ENCODE data around the gene DYDC1.

Gene DYDC1

DNA sequence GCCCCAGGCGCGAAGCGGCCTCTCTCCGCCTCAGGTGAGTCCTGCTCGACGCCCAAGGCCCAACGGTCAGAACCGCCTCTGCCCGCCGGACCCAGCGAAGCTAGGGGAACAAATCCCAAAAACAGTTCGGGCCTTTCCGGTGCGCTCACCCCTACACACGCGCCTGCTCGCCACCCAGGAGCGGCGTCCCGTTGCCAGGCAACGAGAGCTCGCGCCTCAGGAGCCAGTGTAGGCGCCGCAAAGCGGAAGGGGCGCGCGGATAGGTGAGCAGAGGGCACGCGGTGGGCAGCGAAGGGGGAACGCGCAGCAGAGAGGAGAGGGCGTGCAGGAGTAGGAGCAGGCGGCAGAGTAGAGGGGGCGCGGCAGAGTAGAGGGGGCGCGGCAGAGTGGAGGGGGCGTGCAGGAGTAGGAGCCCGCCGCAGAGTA is at the start of gene DYDC1, which contains the start of gene DYDC2:
DYDC1 (minus strand) TSS at position 193 of the 426 bp plus-strand sequence. CDS start 4,154 bp downstream, outside the sequence.
DYDC2 (plus strand) TSS at position 219 of the 426 bp plus-strand sequence. CDS start 5,663 bp downstream, outside the sequence.
- in situ Hi-C loops (cut with HindIII; ENCODE audit: low pct_unique_long_range_greater_than_20kb, low sequenced_read_pairs), result no loop called here
- TF ChIP-seq JUND (IDR thresholded peaks at IDR 0.05; ENCODE audit: low read depth), result no peak
- DNase-seq (ENCODE audit: low read depth in 1 of 2, low spot score in 1 of 2), result no peak

DNA sequence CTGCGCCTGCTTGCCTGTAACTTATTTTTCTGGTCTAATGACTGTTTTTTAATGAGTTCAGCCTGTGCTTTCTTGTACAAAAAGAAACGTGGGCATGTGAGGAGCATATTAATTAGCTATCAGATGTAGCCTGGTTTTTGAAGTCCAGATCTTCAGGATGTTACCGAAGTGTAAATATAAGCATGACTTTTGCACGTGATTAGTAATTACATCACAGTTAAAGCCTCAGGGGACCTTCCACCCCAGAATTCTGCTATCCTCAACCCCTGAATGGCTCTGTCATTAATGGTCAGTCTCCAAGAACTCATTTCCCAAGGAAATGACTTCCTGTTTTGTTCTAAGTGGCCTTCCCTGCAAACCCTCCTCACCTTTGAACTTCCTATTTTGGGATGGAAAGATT is 49.6 kb upstream of the DYDC1 start:
- in situ Hi-C loops (cut with HindIII; ENCODE audit: low pct_unique_long_range_greater_than_20kb, low sequenced_read_pairs), result no loop called here
- no peak for DNase-seq (ENCODE audit: low read depth in 1 of 2, low spot score in 1 of 2)
- TF ChIP-seq JUND (IDR thresholded peaks at IDR 0.05; ENCODE audit: low read depth), result no peak

DNA sequence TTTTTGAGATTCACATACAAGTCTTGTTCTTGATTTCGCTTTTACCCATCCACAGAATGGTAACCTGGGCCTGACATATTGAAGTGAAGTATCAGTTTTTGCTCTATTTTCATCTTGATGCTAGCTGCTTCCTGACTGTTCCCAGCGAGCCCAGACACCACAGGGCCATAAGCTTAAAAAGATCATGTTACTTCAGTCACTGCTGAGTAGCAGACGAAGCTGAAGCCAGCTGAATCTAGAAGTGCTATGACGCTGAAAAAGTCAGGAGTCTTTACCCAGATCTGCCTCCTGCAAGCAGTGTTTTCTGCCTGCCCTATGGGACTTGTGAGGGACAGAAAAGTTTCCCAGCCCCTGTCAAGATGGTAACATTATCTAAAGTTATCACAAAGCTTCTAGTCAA is 49.1 kb upstream of the DYDC1 start:
- in situ Hi-C loops (cut with HindIII; ENCODE audit: low pct_unique_long_range_greater_than_20kb, low sequenced_read_pairs), result no loop called here
- TF ChIP-seq JUND (IDR thresholded peaks at IDR 0.05; ENCODE audit: low read depth), result no peak
- DNase-seq (ENCODE audit: low read depth in 1 of 2, low spot score in 1 of 2), result no peak

DNA sequence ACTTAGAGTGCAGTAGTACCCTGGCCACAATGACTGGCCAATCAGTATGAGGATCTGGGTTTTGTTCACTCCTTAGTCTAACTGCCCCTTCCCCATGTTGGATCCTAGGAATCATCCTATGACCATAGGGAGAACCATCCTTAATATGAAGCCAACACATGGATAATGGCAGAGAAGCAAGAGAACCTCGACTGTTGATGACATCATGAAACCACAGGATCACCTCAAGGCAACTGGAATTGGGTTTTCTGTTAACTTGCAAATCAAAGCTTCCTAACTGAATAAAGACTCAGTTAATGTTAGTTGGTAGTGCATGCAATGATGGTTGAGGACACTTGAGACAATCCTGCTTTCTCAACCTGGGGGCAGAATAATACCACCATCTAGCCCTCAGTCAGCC is 48.5 kb upstream of the DYDC1 start:
- no peak for DNase-seq (ENCODE audit: low read depth in 1 of 2, low spot score in 1 of 2)
- TF ChIP-seq JUND (IDR thresholded peaks at IDR 0.05; ENCODE audit: low read depth), result no peak
- in situ Hi-C loops (cut with HindIII; ENCODE audit: low pct_unique_long_range_greater_than_20kb, low sequenced_read_pairs), result no loop called here

DNA sequence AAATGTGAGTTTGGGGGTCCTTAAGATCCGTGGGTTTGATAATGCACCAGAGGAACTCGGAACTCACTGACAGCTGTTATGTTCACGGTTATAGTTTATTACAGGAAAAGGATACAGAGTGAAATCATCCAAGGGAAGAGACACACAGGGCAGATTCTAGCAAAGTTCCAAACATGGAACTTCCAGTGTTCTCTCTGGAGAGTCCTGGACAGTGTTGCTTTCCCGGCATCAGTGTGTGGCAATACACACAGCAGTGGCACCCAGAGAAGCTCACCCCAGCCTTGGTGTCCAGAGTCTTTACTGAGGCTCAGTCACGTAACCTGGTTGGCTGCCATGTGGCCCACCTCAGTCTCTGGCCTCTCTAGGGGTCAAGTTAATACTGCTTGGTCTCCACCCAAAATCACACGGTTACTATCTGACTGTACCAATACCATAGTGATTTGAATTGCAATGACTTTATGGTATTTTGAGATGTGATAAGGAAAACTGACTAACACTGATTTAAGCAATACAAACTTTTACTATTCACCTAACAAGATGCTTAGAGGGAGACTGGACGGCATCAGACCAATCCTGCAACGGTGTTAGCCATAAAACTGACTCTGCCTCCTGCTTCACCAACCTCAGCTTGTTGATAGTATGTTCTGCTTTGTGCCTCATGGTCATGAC is 43.7 kb upstream of the DYDC1 start:
- no peak for TF ChIP-seq JUND (IDR thresholded peaks at IDR 0.05; ENCODE audit: low read depth)
- DNase-seq (ENCODE audit: low read depth in 1 of 2, low spot score in 1 of 2), result no peak
- in situ Hi-C loops (cut with HindIII; ENCODE audit: low pct_unique_long_range_greater_than_20kb, low sequenced_read_pairs), result no loop called here

DNA sequence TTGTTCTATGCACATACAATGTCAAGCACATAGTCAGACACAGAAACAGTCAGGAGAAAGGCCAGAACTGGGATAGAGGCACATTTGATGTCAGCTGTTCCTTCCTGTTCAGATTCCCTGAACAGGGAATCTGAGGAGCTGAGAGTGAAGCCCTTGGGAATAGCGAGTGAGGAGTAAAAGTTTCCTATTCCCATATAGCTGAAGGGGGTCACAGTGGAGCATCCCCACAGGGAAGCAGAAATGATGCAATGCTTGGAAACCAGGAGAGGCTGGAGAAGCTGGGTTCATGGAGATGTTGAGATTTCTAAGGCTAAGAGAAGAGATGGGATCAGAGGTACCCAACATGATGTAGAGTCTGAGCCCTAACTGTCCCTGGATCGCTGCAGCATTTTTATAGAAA is 40.5 kb upstream of the DYDC1 start:
- in situ Hi-C loops (cut with HindIII; ENCODE audit: low pct_unique_long_range_greater_than_20kb, low sequenced_read_pairs), result no loop called here
- no peak for TF ChIP-seq JUND (IDR thresholded peaks at IDR 0.05; ENCODE audit: low read depth)

DNA sequence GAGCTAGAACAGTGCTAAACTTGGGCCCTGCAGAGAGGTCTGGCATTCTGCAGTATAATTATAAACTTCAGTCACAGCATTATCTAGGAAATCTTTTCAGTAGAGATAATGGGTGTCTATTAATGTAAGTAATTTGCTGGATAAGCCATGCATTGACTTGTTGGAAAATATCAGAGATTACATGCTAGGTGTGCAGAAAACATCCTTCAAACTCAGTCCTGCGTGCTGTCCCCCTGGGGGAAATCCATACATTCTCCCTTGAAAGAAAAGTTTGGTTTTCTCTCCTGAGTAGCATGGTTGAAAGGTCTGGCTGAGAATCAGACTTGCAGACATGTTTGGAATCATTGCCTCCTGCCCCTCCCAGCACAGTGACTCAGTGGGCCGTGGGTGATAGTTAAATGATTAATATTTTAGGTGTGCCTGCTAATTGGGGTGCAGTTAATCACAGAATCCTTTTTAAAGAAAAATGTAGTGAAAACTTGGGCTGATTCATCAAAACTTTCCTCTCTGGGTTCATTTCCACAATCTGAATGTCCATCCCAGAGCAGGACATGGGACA is 37.9 kb upstream of the DYDC1 start:
- in situ Hi-C loops (cut with HindIII; ENCODE audit: low pct_unique_long_range_greater_than_20kb, low sequenced_read_pairs), result no loop called here
- DNase-seq (ENCODE audit: low read depth in 1 of 2, low spot score in 1 of 2), result no peak
- TF ChIP-seq JUND (IDR thresholded peaks at IDR 0.05; ENCODE audit: low read depth), result no peak

More for the DNA sequence above, 40.5 kb upstream of the DYDC1 start:
- no peak for DNase-seq (ENCODE audit: low read depth in 1 of 2, low spot score in 1 of 2)

DNA sequence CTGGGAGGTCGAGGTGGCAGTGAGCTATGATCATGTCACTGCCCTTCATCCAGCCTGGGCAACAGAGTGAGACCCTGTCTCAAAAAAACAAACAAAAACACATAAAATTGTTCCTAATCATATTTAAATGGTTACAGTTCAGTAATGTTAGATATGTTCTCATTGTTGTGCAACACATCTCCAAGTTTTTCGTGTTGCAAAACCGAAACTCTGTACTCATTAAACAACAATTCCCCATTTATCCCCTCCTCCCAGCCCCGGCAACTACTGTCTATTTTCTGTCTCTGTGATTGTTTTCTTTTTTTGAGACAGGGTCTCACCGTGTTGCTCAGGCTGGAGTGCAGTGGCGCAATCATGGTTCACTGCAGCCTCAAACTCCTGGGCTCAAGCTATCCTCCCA is 35.7 kb upstream of the DYDC1 start:
- TF ChIP-seq JUND (IDR thresholded peaks at IDR 0.05; ENCODE audit: low read depth), result no peak
- DNase-seq (ENCODE audit: low read depth in 1 of 2, low spot score in 1 of 2), result no peak
- in situ Hi-C loops (cut with HindIII; ENCODE audit: low pct_unique_long_range_greater_than_20kb, low sequenced_read_pairs), result no loop called here

DNA sequence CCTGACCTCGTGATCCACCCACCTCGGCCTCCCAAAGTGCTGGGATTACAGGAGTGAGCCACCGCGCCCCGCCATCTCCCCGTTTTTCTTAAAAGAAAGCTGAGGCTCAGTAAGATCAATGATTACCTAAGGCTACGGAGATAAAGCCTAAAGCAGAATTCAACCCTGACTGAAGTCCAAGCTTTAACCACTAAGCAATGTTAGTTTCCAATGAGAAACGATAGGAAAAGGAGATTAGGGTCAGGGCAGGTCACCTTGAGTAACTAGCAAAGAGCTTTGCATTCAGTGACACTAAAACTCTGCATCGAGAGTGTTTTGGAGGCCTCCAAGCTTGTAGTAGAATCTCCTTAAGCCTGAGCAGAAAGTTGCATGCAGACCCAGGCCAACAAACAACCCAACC is 34.2 kb upstream of the DYDC1 start:
- in situ Hi-C loops (cut with HindIII; ENCODE audit: low pct_unique_long_range_greater_than_20kb, low sequenced_read_pairs), result no loop called here
- DNase-seq (ENCODE audit: low read depth in 1 of 2, low spot score in 1 of 2), result no peak
- TF ChIP-seq JUND (IDR thresholded peaks at IDR 0.05; ENCODE audit: low read depth), result no peak

DNA sequence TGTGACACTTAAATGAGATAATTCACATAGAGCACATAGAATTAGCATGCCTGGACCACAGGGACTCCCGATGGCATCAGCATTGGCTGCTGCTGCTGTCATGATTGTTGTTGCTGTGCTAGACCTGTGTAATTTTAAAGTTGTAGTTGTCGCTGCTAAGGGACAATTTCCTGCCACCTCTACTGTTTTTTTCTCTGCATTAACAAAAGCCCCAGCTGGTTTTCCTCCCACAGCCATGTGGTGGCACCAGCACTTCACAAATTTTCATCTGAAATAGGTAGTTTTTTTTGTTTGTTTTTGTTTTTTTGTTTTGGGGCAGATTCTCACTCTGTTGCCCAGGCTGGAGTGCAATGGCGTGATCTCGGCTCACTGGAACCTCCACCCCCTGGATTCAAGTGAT is 26.4 kb upstream of the DYDC1 start:
- in situ Hi-C loops (cut with HindIII; ENCODE audit: low pct_unique_long_range_greater_than_20kb, low sequenced_read_pairs), result no loop called here
- no peak for TF ChIP-seq JUND (IDR thresholded peaks at IDR 0.05; ENCODE audit: low read depth)
- peak; percentile 44 to 70 for DNase-seq (ENCODE audit: low read depth in 1 of 2, low spot score in 1 of 2)

DNA sequence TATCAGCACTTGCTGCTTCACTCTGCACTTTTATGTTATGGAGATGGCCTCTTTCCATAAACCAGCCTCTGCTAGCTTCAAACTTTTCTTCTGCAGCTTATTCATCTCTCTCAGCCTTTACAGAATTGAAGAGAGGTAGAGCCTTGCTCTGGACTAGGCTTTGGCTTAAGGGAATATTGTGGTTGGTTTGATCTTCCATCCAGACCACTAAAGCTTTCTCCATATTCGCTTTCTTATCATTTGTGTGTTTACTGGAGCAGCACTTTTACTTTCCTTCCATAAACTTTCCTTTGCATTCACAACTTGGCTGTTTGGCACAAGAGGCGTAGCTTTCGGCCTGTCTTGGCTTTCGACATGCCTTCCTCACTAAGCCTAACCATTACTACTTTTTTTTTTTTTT is 23.6 kb upstream of the DYDC1 start:
- no peak for TF ChIP-seq JUND (IDR thresholded peaks at IDR 0.05; ENCODE audit: low read depth)
- in situ Hi-C loops (cut with HindIII; ENCODE audit: low pct_unique_long_range_greater_than_20kb, low sequenced_read_pairs), result no loop called here
- DNase-seq (ENCODE audit: low read depth in 1 of 2, low spot score in 1 of 2), result no peak

DNA sequence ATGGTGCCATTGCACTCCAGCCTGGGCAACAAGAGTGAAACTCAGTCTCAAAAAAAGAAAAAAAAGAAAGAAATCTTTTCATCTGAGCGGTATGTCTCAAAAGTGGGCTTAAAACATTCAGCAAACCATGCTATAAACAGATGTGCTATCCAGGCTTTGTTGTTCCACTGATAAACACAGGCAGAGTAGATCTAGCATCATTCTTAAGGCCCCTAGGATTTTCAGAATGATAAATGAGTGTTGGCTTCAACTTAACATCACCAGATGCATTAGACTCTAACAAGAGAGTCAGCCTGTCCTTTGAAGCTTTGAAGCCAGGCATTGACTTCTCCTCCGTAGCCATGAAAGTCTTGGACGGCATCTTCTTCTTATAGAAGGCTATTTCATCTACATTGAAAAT is 23.1 kb upstream of the DYDC1 start:
- no peak for TF ChIP-seq JUND (IDR thresholded peaks at IDR 0.05; ENCODE audit: low read depth)
- DNase-seq (ENCODE audit: low read depth in 1 of 2, low spot score in 1 of 2), result no peak
- in situ Hi-C loops (cut with HindIII; ENCODE audit: low pct_unique_long_range_greater_than_20kb, low sequenced_read_pairs), result no loop called here

DNA sequence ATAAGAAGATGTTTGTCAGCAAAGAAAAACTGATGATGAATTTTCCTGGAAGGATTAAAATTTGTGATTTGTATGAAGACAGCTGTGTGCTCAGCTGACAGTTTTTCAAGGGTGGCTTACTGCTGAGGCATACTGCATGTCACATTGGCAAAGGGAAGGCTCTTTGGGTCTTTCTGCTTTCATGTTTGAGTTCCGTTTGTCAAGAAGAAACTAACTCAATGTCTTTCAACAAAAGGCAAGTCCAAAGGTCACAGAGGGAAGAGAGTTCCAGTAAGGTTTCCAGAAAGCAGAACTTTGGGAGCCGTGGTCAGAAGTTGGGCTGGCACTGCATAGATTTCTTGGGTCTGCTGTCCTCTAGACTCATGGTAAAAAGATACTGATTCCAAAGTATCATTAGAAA is 16.9 kb upstream of the DYDC1 start:
- no peak for DNase-seq (ENCODE audit: low read depth in 1 of 2, low spot score in 1 of 2)
- in situ Hi-C loops (cut with HindIII; ENCODE audit: low pct_unique_long_range_greater_than_20kb, low sequenced_read_pairs), result no loop called here
- TF ChIP-seq JUND (IDR thresholded peaks at IDR 0.05; ENCODE audit: low read depth), result no peak

DNA sequence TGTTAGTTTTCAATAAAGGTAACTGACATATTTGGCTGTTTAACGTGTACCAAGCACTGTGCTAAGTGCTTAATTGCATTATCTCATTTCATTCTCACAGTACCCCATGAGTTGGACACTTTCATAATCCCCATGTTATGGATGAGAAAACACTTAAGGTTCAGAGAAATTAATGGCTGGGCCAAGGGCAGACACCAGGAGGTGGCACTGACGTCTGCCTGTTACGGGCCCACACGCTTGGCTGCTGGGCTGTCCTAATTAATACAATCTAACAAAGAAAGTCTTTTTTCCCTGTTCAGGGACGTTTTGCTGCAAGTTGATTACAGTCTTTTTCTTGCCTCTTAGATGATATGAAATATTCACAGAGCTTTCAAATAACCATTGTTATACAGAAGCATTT is 16.1 kb upstream of the DYDC1 start:
- in situ Hi-C loops (cut with HindIII; ENCODE audit: low pct_unique_long_range_greater_than_20kb, low sequenced_read_pairs), result no loop called here
- no peak for TF ChIP-seq JUND (IDR thresholded peaks at IDR 0.05; ENCODE audit: low read depth)
- DNase-seq (ENCODE audit: low read depth in 1 of 2, low spot score in 1 of 2), result no peak
